T-cell (primary cell): ENCODE results near the gene CAPN2. TPM values are rescaled to one million over a fixed set of nuclear protein-coding genes. Genes with fewer than 3 reads are reported as not detected.
A peak's percentile ranks its signal among the peaks of the same experiment; 100 is the strongest.

Source experiments
- ATAC-seq, 4 experiments: fragments of 200-7000 bp in 3 of 4; fragments of 150-1000 bp in 1 of 4; cut with Tn5 transposase; replicated peaks in 1 of 4; 1 replicate in 3 of 4; 2 replicates in 1 of 4; pipeline ENCODE4 v1.10.0; 2021; ENCODE audit warnings: moderate library complexity in 3 of 4, mild to moderate bottlenecking in 2 of 4, moderate number of reproducible peaks in 1 of 4
- CTCF ChIA-PET, 2 donors: fragments of 300-600 bp; sonication (Branson Sonifier 250); formaldehyde crosslinking; loops; one replicate each; lab custom pipeline; 2022; ENCODE audit warnings: antibody characterized with exemption in 2 of 2; lab: Charles Lee
- POLR2A ChIA-PET, 2 donors: fragments of 300-600 bp; sonication (Branson Sonifier 250); formaldehyde crosslinking; loops; one replicate each; lab custom pipeline; 2022; ENCODE audit warnings: antibody characterized with exemption in 2 of 2; lab: Charles Lee
- DNase-seq, 35 experiments: peaks; one replicate each; pipeline versions ENCODE4 v3.0.0 to v3.0.0-alpha.2; 2013 to 2023
- H3K27ac ChIP-seq: one replicate; pipeline ENCODE4 v1.5.1; 2013; ENCODE audit warnings: low read length
- H3K27me3 ChIP-seq, 2 experiments: replicated peaks in 1 of 2; 1 replicate in 1 of 2; 2 replicates in 1 of 2; pipeline versions ENCODE4 v1.6.1 to v1.7.0; 2013; ENCODE audit warnings: low read length in 1 of 2, mixed read lengths in 1 of 2; ENCODE audit not compliant: control insufficient read depth in 2 of 2, insufficient read depth in 2 of 2; ENCODE audit errors: extremely low read depth in 1 of 2
- H3K36me3 ChIP-seq, 2 donors: 1 replicate in 1 of 2; 2 replicates in 1 of 2; pipeline versions ENCODE4 v1.6.1 to v1.7.0; 2013; ENCODE audit warnings: low read length in 1 of 2; ENCODE audit not compliant: control insufficient read depth in 2 of 2, insufficient read depth in 1 of 2; ENCODE audit errors: extremely low read depth in 1 of 2
- H3K4me1 ChIP-seq, 2 experiments: 1 replicate in 1 of 2; 2 replicates in 1 of 2; pipeline versions ENCODE4 v1.6.1 to v1.7.0; 2013; ENCODE audit warnings: low read length in 2 of 2, mixed read lengths in 1 of 2; ENCODE audit not compliant: insufficient read depth in 2 of 2, control insufficient read depth in 1 of 2; ENCODE audit errors: extremely low read depth in 1 of 2
- H3K4me3 ChIP-seq, 2 donors: 1 replicate in 1 of 2; 2 replicates in 1 of 2; pipeline versions ENCODE4 v1.5.1 to v1.7.0; 2013; ENCODE audit warnings: mild to moderate bottlenecking in 2 of 2, low read length in 1 of 2, moderate library complexity in 1 of 2; ENCODE audit not compliant: control insufficient read depth in 1 of 2; ENCODE audit errors: extremely low read depth in 1 of 2
- H3K9me3 ChIP-seq: 2 replicates; pipeline ENCODE4 v1.7.0; 2013
- H3K27ac Mint-ChIP-seq, 2 donors: one replicate each; pipeline ENCODE4 v1.8.0; 2020 to 2021; ENCODE audit warnings: mild to moderate bottlenecking in 2 of 2, mixed read lengths in 2 of 2
- H3K27me3 Mint-ChIP-seq, 2 donors: one replicate each; pipeline ENCODE4 v1.8.0; 2021 to 2022; ENCODE audit warnings: mixed read lengths in 2 of 2
- H3K36me3 Mint-ChIP-seq: one replicate; pipeline ENCODE4 v1.8.0; 2021; ENCODE audit warnings: mixed read lengths
- H3K4me1 Mint-ChIP-seq, 3 donors: one replicate each; pipeline ENCODE4 v1.8.0; 2020 to 2022; ENCODE audit warnings: mixed read lengths in 3 of 3, mild to moderate bottlenecking in 1 of 3
- H3K4me3 Mint-ChIP-seq, 3 donors: one replicate each; pipeline ENCODE4 v1.8.0; 2020 to 2022; ENCODE audit warnings: mild to moderate bottlenecking in 3 of 3, mixed read lengths in 3 of 3, moderate library complexity in 3 of 3
- H3K9me3 Mint-ChIP-seq, 3 donors: one replicate each; pipeline ENCODE4 v1.8.0; 2020 to 2022; ENCODE audit warnings: mixed read lengths in 3 of 3
- WGBS: methylation state at CpG from one replicate; pipeline ENCODE4 v1.1.5; 2013; ENCODE audit warnings: missing lambda C conversion rate; ENCODE audit not compliant: insufficient coverage; 5-methylcytosine and 5-hydroxymethylcytosine counted together
- total RNA-seq, 35 experiments: library from RNA in 6 of 35; stranded (reverse) in 6 of 35; fragments of 120-200 nt in 1 of 35; gene quantifications; one replicate each; pipeline versions ENCODE4 v1.2.1 to v1.2.4 and lab custom pipeline; 2013 to 2026

CAPN2 gene
- total RNA-seq, 5 donors from 2014 or later (not counting 1 experiment from before 2014, with no cell fraction given) = 146 to 206 (median 169) TPM

GRCh38 chr1:223711173-223711572, 1.2 kb upstream of the CAPN2 start:
- no CpG with 5 or more reads among the region's 1 CpG for WGBS
- CTCF ChIA-PET = interaction anchor here (0.5 to 0.6 kb wide), 3 partner anchors 20 to 48 kb away, joined by 3 to 4 read pairs (median 3); no protein-coding TSS in a partner anchor
- Mint-ChIP-seq H3K27me3 (no peaks in the 10 kb centered on the region), H3K4me1 (peaks cover 49 to 69% (median 54%) of the 10 kb centered on the region in 3 donors), H3K4me3 (peak overlapping the region; percentile 76 to 83 (median 77)), H3K27ac (peak overlapping the region; percentile 89 to 90), H3K36me3 (no peaks in the 10 kb centered on the region), H3K9me3 (no peaks in the 10 kb centered on the region)
- no peaks in the 10 kb centered on the region for H3K9me3 ChIP-seq
- no peak overlapping the region for H3K4me3 ChIP-seq
- no peaks in the 10 kb centered on the region for H3K36me3 ChIP-seq
- ATAC-seq = no peak
- peaks cover 0 to 4% of the 10 kb centered on the region in 2 experiments for H3K27me3 ChIP-seq
- no peak for DNase-seq
- H3K27ac ChIP-seq = peak overlapping the region; percentile 39
- H3K4me1 ChIP-seq = peaks cover 28 to 47% of the 10 kb centered on the region in 2 experiments
- POLR2A ChIA-PET = no interaction called here

GRCh38 chr1:223711747-223712193, 569 bp upstream of the CAPN2 start:
- peak overlapping the region; percentile 46 to 71 for H3K4me3 ChIP-seq
- peak overlapping the region; percentile 73 for H3K27ac ChIP-seq
- peaks cover 0 to 4% of the 10 kb centered on the region in 2 experiments for H3K27me3 ChIP-seq
- CTCF ChIA-PET = interaction anchor here in 1 of 2 donors (1.1 kb wide), 1 partner anchor 13 kb away, joined by 4 read pairs; no protein-coding TSS in a partner anchor
- peaks cover 31 to 53% of the 10 kb centered on the region in 2 experiments for H3K4me1 ChIP-seq
- H3K4me1 Mint-ChIP-seq = peaks cover 55 to 75% (median 60%) of the 10 kb centered on the region in 3 donors
- ATAC-seq (peak in 1 of 4 experiments; percentile 0), DNase-seq (no peak)
- peak overlapping the region; percentile 76 to 83 (median 77) for H3K4me3 Mint-ChIP-seq
- no peaks in the 10 kb centered on the region for H3K27me3 Mint-ChIP-seq
- H3K36me3 ChIP-seq = no peaks in the 10 kb centered on the region
- H3K9me3 ChIP-seq = no peaks in the 10 kb centered on the region
- H3K9me3 Mint-ChIP-seq = no peaks in the 10 kb centered on the region
- no peaks in the 10 kb centered on the region for H3K36me3 Mint-ChIP-seq
- 85% methylated on average over 4 of the region's 15 CpGs for WGBS
- H3K27ac Mint-ChIP-seq = peak overlapping the region; percentile 89 to 90
- POLR2A ChIA-PET = no interaction called here

- ChIA-PET POLR2A (interaction anchor here in 1 of 2 donors (0.6 kb wide), 1 partner anchor 53 kb away, joined by 3 read pairs; no protein-coding TSS in a partner anchor), CTCF (interaction anchor here in 1 of 2 donors (0.8 kb wide), 1 partner anchor 36 kb away, joined by 3 read pairs; no protein-coding TSS in a partner anchor)
- WGBS = 3% methylated on average over 32 of the region's 40 CpGs
- DNase-seq (peak in 26 of 35 experiments; percentile 4 to 64 (median 27)), ATAC-seq (peak; percentile 39 to 60 (median 46))
- H3K36me3 Mint-ChIP-seq = peaks cover 5% of the 10 kb centered on the region
- no peaks in the 10 kb centered on the region for H3K27me3 Mint-ChIP-seq
- H3K27ac Mint-ChIP-seq = peak overlapping the region; percentile 95 to 97
- H3K4me1 Mint-ChIP-seq = peaks cover 65 to 77% (median 72%) of the 10 kb centered on the region in 3 donors
- no peaks in the 10 kb centered on the region for H3K27me3 ChIP-seq
- H3K4me1 ChIP-seq = peaks cover 42 to 65% of the 10 kb centered on the region in 2 experiments
- no peaks in the 10 kb centered on the region for H3K9me3 Mint-ChIP-seq
- no peaks in the 10 kb centered on the region for H3K9me3 ChIP-seq
- H3K36me3 ChIP-seq = peaks cover 0 to 6% of the 10 kb centered on the region in 2 donors
- H3K4me3 ChIP-seq = peak overlapping the region; percentile 71 to 86
- H3K27ac ChIP-seq = peak overlapping the region; percentile 83
- peak overlapping the region; percentile 83 to 96 (median 85) for H3K4me3 Mint-ChIP-seq
These were observed 623 bp downstream of the CAPN2 start for GRCh38 chr1:223712850-223713474.

- peaks cover 0 to 15% of the 10 kb centered on the region in 2 donors for H3K36me3 ChIP-seq
- peak overlapping the region; percentile 83 for H3K27ac ChIP-seq
- peak in 7 of 35 experiments; percentile 10 to 46 (median 15) for DNase-seq
- ChIA-PET CTCF (interaction anchor here in 1 of 2 donors (0.8 kb wide), 1 partner anchor 35 kb away, joined by 3 read pairs; no protein-coding TSS in a partner anchor), POLR2A (no interaction called here)
- peak overlapping the region; percentile 66 to 86 for H3K4me3 ChIP-seq
- peaks cover 71 to 79% (median 73%) of the 10 kb centered on the region in 3 donors for H3K4me1 Mint-ChIP-seq
- peak overlapping the region; percentile 83 to 96 (median 85) for H3K4me3 Mint-ChIP-seq
- no peaks in the 10 kb centered on the region for H3K9me3 Mint-ChIP-seq
- peaks cover 10% of the 10 kb centered on the region for H3K36me3 Mint-ChIP-seq
- peak overlapping the region; percentile 95 to 97 for H3K27ac Mint-ChIP-seq
- peak in 1 of 4 experiments; percentile 9 for ATAC-seq
- no peaks in the 10 kb centered on the region for H3K27me3 ChIP-seq
- H3K27me3 Mint-ChIP-seq = no peaks in the 10 kb centered on the region
- no peaks in the 10 kb centered on the region for H3K9me3 ChIP-seq
- 42% methylated on average over 7 of the region's 7 CpGs for WGBS
- H3K4me1 ChIP-seq = peaks cover 43 to 73% of the 10 kb centered on the region in 2 experiments
These were observed 1.4 kb downstream of the CAPN2 start for GRCh38 chr1:223713546-223714420.

GRCh38 chr1:223714421-223714724, 2.0 kb downstream of the CAPN2 start:
- Histone ChIP-seq H3K36me3 (peaks cover 0 to 21% of the 10 kb centered on the region in 2 donors), H3K27ac (peak overlapping the region; percentile 83), H3K27me3 (no peaks in the 10 kb centered on the region), H3K4me3 (peak overlapping the region in 1 of 2 donors; percentile 86), H3K9me3 (no peaks in the 10 kb centered on the region), H3K4me1 (peaks cover 43 to 75% of the 10 kb centered on the region in 2 experiments)
- POLR2A ChIA-PET = no interaction called here
- CTCF ChIA-PET = no interaction called here
- ATAC-seq (no peak), DNase-seq (no peak)
- no CpG with 5 or more reads among the region's 2 CpGs for WGBS
- peaks cover 69 to 80% (median 76%) of the 10 kb centered on the region in 3 donors for H3K4me1 Mint-ChIP-seq
- H3K27me3 Mint-ChIP-seq = no peaks in the 10 kb centered on the region
- H3K9me3 Mint-ChIP-seq = no peaks in the 10 kb centered on the region
- peaks cover 14% of the 10 kb centered on the region for H3K36me3 Mint-ChIP-seq
- peak overlapping the region; percentile 97 for H3K27ac Mint-ChIP-seq
- H3K4me3 Mint-ChIP-seq = peak overlapping the region; percentile 83 to 96 (median 85)
